Measurements from ENCODE around the gene EPHA1. TPM values are rescaled to one million over a fixed set of nuclear protein-coding genes. Genes with fewer than 3 reads are reported as not detected.

The EPHA1 gene
- total and polyA plus RNA-seq, 2 experiments from 2014 or later = 60.7 to 154 TPM

- TF ChIP-seq ZNF462 (CRISPR knock-in tag; IDR thresholded peaks at IDR 0.05) = no peak
- no peak for TF ChIP-seq ETS1 (IDR thresholded peaks at IDR 0.05)
- no peak for TF ChIP-seq ZNF114 (CRISPR knock-in tag; IDR thresholded peaks at IDR 0.05)
- no peak for TF ChIP-seq CTCF (conservative IDR thresholded peaks at IDR 0.05; ENCODE audit: low read depth in 2 of 2)
- TF ChIP-seq NANOG (IDR thresholded peaks at IDR 0.05; ENCODE audit: borderline replicate concordance) = no peak
Observed at GRCh38 chr7:143413123-143413522, 4.5 kb upstream of the EPHA1 start (continued).

Data from GM23338 (cell line).